Activated naive CD4-positive, alpha-beta T cell treated with anti-CD3 and anti-CD28 coated beads, Interleukin-2, amount 10 ng/mL, durations not matched to agents 7 days and 5 days (primary cell): ENCODE data around the gene PPP1R9B.

ENCODE experiments used
- CTCF ChIA-PET: fragments of 350-600 bp; sonication (Branson Sonifier 250); formaldehyde crosslinking; loops from one replicate; lab custom pipeline; 2021; ENCODE audit warnings: antibody characterized with exemption; lab: Charles Lee
- DNase-seq: peaks from one replicate; pipeline ENCODE4 v3.0.0-alpha.2; 2020
- H3K27ac Mint-ChIP-seq: one replicate; pipeline ENCODE4 v1.8.0; 2021; ENCODE audit warnings: mild to moderate bottlenecking, moderate library complexity, mixed read lengths
- H3K27me3 Mint-ChIP-seq: one replicate; pipeline ENCODE4 v1.8.0; 2021; ENCODE audit warnings: mild to moderate bottlenecking, mixed read lengths
- H3K36me3 Mint-ChIP-seq: one replicate; pipeline ENCODE4 v1.8.0; 2021; ENCODE audit warnings: mixed read lengths
- H3K4me1 Mint-ChIP-seq: one replicate; pipeline ENCODE4 v1.8.0; 2021; ENCODE audit warnings: mixed read lengths
- H3K4me3 Mint-ChIP-seq: one replicate; pipeline ENCODE4 v1.8.0; 2021; ENCODE audit warnings: mild to moderate bottlenecking, moderate library complexity, mixed read lengths
- H3K9me3 Mint-ChIP-seq: one replicate; pipeline ENCODE4 v1.8.0; 2021; ENCODE audit warnings: mixed read lengths

Gene PPP1R9B

DNA sequence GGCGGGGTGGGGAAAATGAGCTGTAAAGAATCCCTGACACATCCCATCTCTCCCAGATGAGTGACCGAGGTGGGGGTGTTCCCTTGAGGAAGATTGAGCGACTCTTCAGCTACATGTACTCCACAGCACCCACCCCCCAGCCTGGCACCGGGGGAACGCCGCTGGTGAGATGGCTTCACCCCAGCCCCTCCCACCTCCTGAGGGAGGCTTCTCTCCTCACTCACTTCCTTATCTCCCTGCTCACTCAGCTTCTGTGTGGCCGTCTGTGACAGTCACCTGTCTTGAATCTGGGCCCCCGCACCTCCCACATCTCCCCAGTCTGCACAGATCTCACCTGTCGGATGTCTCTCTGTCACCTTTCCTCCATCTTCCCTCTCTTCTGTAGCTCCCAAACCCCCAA is 41.9 kb downstream of the PPP1R9B start:
- Mint-ChIP-seq H3K27ac (peak overlapping the region; percentile 26), H3K4me3 (no peak overlapping the region)

GRCh38 chr17:50107790-50108414 is 42.6 kb downstream of the PPP1R9B start:
- Mint-ChIP-seq H3K36me3 (peaks cover 2% of the 10 kb centered on the region), H3K4me1 (no peaks in the 10 kb centered on the region), H3K4me3 (no peak overlapping the region), H3K9me3 (no peaks in the 10 kb centered on the region), H3K27ac (no peak overlapping the region), H3K27me3 (peaks cover 2% of the 10 kb centered on the region)
- no peak for DNase-seq
- CTCF ChIA-PET, result interaction anchor here (0.7 to 1.0 kb wide), 2 partner anchors 9 to 20 kb away, joined by 3 to 4 read pairs; no protein-coding TSS in a partner anchor

More for the DNA sequence above, 41.9 kb downstream of the PPP1R9B start:
- H3K36me3 Mint-ChIP-seq, result peaks cover 2% of the 10 kb centered on the region
- H3K27me3 Mint-ChIP-seq, result peaks cover 5% of the 10 kb centered on the region
- no peak for DNase-seq
- CTCF ChIA-PET, result interaction anchor here (1.3 to 1.4 kb wide), 2 partner anchors 9 to 92 kb away, joined by 4 to 6 read pairs; no protein-coding TSS in a partner anchor
- no peaks in the 10 kb centered on the region for H3K9me3 Mint-ChIP-seq
- H3K4me1 Mint-ChIP-seq, result no peaks in the 10 kb centered on the region

DNA sequence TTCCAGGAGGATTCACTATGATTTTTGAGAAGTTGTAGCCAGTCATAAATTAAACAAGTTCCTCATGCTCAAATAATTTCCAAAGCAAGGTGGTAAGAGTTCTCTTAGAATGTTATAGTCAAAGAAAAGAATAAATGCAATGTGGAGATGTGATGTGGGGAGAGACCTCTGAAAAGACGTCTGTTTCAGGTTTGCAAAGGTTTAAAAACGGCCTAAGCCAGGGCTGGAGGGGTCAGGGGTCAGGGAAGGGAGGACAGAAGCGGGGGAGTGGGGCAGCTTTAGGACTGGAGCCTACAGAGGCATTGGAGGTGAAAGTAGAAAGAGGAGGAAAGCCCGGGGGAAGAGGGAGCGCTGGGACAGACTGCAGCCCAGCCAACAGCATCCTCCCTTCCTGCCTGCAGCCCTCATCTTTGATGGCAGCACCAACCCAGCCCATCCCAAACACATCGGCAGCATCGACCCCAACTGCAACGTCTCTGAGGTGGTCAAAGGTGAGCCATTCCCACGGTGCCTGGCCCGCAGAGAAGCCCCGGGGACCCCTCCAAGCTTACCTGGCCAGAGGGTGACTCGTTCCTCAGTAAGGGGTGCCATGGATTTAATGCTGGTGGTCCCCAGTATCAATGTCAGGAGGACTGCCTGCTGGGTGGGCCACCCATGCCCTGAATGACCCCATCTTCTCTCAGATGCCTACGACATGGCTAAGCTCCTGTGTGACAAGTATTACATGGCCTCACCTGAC is 43.9 kb downstream of the PPP1R9B start:
- no peak overlapping the region for H3K27ac Mint-ChIP-seq
- H3K4me3 Mint-ChIP-seq, result no peak overlapping the region
- peaks cover 2% of the 10 kb centered on the region for H3K36me3 Mint-ChIP-seq
- CTCF ChIA-PET, result interaction anchor here (1.0 to 1.4 kb wide), 2 partner anchors 8 to 11 kb away, joined by 3 to 4 read pairs; no protein-coding TSS in a partner anchor
- no peaks in the 10 kb centered on the region for H3K4me1 Mint-ChIP-seq
- no peak for DNase-seq
- H3K9me3 Mint-ChIP-seq, result no peaks in the 10 kb centered on the region
- no peaks in the 10 kb centered on the region for H3K27me3 Mint-ChIP-seq

- no peak for DNase-seq
- Mint-ChIP-seq H3K27ac (no peak overlapping the region), H3K36me3 (peaks cover 2% of the 10 kb centered on the region), H3K27me3 (no peaks in the 10 kb centered on the region), H3K9me3 (no peaks in the 10 kb centered on the region), H3K4me1 (no peaks in the 10 kb centered on the region), H3K4me3 (no peak overlapping the region)
- CTCF ChIA-PET, result interaction anchor here (1.4 kb wide), 1 partner anchor 9 kb away, joined by 3 read pairs; no protein-coding TSS in a partner anchor
These were observed 44.7 kb downstream of the PPP1R9B start for GRCh38 chr17:50105811-50106210.

DNA sequence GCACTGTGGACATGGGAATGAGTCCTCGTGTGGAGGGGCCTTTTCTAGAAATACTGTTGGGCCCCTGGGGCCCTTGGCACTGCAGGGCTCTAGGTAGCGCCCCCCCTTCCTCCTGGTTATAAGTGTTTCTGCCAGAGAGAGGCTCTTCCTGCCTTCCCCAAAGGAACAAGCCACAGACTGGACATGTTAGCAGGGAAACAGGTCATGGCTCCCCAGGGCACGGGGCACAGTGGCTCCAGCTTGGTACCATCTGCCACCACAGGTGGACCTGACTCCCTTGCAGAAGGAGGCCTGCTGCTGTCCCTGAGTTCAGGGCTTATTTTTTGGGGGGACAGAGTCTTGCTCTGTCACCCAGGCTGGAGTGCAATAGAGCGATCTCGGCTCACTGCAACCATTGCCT is 46.5 kb downstream of the PPP1R9B start:
- no peaks in the 10 kb centered on the region for H3K4me1 Mint-ChIP-seq
- DNase-seq, result no peak
- H3K9me3 Mint-ChIP-seq, result no peaks in the 10 kb centered on the region
- H3K36me3 Mint-ChIP-seq, result peaks cover 2% of the 10 kb centered on the region
- no peaks in the 10 kb centered on the region for H3K27me3 Mint-ChIP-seq
- CTCF ChIA-PET, result interaction anchor here (0.8 to 2.1 kb wide), 3 partner anchors 10 to 17 kb away, joined by 3 to 10 read pairs (median 5); no protein-coding TSS in a partner anchor
- no peak overlapping the region for H3K27ac Mint-ChIP-seq
- H3K4me3 Mint-ChIP-seq, result no peak overlapping the region

DNA sequence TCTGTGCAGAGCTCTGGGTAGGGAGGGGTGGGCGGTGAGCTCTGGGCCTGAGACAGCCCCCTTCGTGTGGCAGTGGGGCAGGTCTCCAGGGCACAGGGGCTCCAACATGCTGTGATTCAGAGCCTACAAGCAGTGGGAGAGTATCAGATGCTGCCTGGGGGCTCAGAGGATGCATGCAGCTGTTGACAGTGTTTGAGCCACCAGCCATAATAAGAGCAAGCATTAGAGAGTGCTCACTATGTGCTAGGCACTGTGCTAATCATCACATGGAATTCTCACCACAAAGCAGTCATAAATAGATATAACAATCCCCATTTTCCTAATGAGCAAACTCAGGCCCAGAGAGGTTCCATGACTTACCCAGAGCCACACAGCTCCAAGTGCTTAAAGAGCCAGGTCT is 47.2 kb downstream of the PPP1R9B start:
- Mint-ChIP-seq H3K27me3 (no peaks in the 10 kb centered on the region), H3K4me1 (no peaks in the 10 kb centered on the region), H3K27ac (no peak overlapping the region), H3K9me3 (no peaks in the 10 kb centered on the region), H3K36me3 (peaks cover 3% of the 10 kb centered on the region), H3K4me3 (no peak overlapping the region)
- DNase-seq, result no peak
- CTCF ChIA-PET, result interaction anchor here (1.5 to 2.1 kb wide), 3 partner anchors 9 to 16 kb away, joined by 5 to 10 read pairs (median 5); no protein-coding TSS in a partner anchor

DNA sequence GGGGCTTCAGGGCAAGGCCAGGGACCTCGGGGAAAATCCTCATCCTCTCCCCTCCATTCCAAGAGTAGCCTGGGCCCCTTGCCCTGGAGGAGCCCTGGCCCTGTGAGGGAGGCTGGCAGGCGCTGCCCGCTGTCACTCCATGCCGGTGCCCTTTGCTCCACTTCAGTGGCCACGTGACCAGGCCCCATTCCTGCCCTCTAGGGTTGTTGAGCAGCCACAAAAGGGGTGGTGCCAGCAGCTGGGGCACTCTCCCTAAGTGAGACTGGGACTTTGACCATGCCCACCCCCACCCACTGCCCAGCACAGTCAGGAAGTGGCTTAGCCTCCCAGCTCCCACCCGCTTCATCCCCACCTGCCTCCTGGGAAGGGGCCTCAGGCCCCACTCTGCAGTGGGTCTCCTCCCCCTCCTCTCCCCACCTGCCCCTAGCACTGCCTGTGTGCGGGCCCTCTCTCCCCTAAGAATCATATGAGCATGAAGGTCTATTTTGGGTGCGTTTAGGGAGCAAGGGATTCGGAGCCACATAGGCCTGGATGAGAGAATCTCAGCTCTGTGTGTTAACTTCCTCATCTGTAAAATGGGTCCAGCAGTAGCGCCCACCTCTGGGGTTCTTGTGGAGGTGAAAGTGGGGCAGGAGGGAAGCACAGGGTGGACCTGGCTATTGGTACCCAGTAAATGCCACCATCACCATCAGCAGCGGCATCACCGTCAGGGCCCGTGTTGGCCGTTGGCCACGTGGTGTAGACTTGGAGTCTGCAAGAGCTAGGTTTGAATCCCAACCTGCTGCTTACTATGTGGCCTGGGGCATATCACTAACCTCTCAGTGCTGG is 48.1 kb downstream of the PPP1R9B start:
- Mint-ChIP-seq H3K36me3 (peaks cover 3% of the 10 kb centered on the region), H3K9me3 (no peaks in the 10 kb centered on the region), H3K27me3 (no peaks in the 10 kb centered on the region), H3K27ac (no peak overlapping the region), H3K4me1 (peaks cover under 1% of the 10 kb centered on the region), H3K4me3 (no peak overlapping the region)
- DNase-seq, result no peak
- CTCF ChIA-PET, result interaction anchor here (1.5 to 2.1 kb wide), 2 partner anchors 8 to 14 kb away, joined by 5 to 10 read pairs; no protein-coding TSS in a partner anchor

DNA sequence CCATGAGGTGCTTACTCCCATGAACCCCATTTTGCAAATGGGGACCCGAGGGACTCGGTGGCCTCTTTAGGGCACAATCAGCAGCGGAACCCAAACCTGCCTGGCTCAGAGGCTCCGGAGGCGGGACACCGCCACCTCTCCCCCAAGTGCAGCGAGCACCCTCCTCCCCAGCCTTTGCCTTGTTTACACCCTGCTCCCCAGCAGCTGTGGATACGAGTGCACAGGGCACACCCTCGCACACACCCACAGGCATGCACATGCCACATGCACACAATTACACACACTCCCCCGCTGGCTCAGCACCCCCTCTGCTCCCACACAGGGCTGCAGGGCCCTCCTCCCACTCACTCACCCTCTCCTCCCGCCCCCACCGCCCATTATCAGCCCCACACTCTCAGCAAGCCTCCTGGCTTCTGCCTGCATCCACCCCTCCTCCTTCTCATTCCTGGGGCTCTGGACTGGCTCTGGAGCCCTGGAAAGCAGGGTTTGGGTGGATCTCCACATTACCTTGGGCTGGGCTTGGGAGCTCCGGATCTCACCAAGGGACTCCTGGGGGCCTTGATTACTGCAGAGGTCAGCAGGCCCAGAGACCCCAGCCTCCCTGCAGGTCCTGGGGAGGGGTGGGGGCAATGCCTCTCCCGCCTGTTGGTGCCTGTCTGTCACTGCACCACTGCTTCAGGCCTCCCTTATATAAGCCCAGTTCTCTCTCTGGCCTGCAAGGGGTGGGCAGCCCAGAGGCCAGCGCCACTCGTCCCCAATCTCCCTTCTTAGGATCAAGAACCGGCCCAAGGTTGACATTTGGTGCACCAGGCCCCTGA is 48.9 kb downstream of the PPP1R9B start:
- Mint-ChIP-seq H3K36me3 (peaks cover 3% of the 10 kb centered on the region), H3K9me3 (no peaks in the 10 kb centered on the region), H3K4me1 (peaks cover 8% of the 10 kb centered on the region), H3K4me3 (no peak overlapping the region), H3K27ac (no peak overlapping the region), H3K27me3 (no peaks in the 10 kb centered on the region)
- CTCF ChIA-PET, result interaction anchor here (0.5 to 1.0 kb wide), 2 partner anchors 18 to 76 kb away, joined by 3 read pairs; no protein-coding TSS in a partner anchor
- DNase-seq, result no peak

DNA sequence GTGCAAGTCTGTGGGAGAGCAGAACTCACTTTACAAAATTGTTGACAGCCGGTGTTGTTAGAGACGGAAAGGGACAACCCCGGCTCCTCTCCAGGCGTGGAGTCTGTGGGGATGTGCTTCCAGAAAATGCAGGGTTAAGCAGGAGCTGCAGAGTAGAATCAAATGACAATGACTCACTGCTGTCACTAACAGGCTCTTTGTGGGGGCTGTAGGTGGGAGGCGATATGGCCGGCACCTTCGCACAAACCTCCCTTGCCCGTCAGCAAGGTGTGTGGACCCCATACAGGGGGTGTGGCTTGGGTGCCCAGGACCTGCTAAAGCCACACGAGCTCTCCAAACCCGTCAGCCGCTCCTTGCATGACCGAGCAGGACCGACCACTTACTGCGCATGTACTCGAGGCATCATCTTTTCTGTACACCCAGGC is 49.5 kb downstream of the PPP1R9B start:
- Mint-ChIP-seq H3K4me3 (no peak overlapping the region), H3K27ac (no peak overlapping the region), H3K4me1 (peaks cover 14% of the 10 kb centered on the region), H3K36me3 (peaks cover 3% of the 10 kb centered on the region), H3K27me3 (no peaks in the 10 kb centered on the region), H3K9me3 (no peaks in the 10 kb centered on the region)
- CTCF ChIA-PET, result interaction anchor here (1.0 kb wide), 2 partner anchors 13 to 75 kb away, joined by 3 to 4 read pairs; no protein-coding TSS in a partner anchor
- DNase-seq, result no peak

- Mint-ChIP-seq H3K4me1 (peaks cover 19% of the 10 kb centered on the region), H3K9me3 (no peaks in the 10 kb centered on the region), H3K27me3 (no peaks in the 10 kb centered on the region), H3K36me3 (peaks cover 3% of the 10 kb centered on the region), H3K4me3 (no peak overlapping the region), H3K27ac (no peak overlapping the region)
- CTCF ChIA-PET, result interaction anchor here (1.0 kb wide), 2 partner anchors 14 to 74 kb away, joined by 3 to 4 read pairs; no protein-coding TSS in a partner anchor
- no peak for DNase-seq
These were observed 50.0 kb downstream of the PPP1R9B start for GRCh38 chr17:50100480-50100883.

- peaks cover 33% of the 10 kb centered on the region for H3K4me1 Mint-ChIP-seq
- CTCF ChIA-PET, result no interaction called here
- H3K4me3 Mint-ChIP-seq, result no peak overlapping the region
These were observed 51.5 kb downstream of the PPP1R9B start for GRCh38 chr17:50099003-50099402.

GRCh38 chr17:50098583-50098982 is 51.9 kb downstream of the PPP1R9B start:
- peaks cover 4% of the 10 kb centered on the region for H3K36me3 Mint-ChIP-seq
- no peaks in the 10 kb centered on the region for H3K27me3 Mint-ChIP-seq
- no peaks in the 10 kb centered on the region for H3K9me3 Mint-ChIP-seq
- no peak for DNase-seq
- no peak overlapping the region for H3K27ac Mint-ChIP-seq
- H3K4me3 Mint-ChIP-seq, result no peak overlapping the region
- CTCF ChIA-PET, result interaction anchor here (1.5 to 1.8 kb wide), 2 partner anchors 11 to 100 kb away, joined by 4 read pairs; no protein-coding TSS in a partner anchor
- peaks cover 34% of the 10 kb centered on the region for H3K4me1 Mint-ChIP-seq

More at GRCh38 chr17:50099003-50099402, 51.5 kb downstream of the PPP1R9B start:
- Mint-ChIP-seq H3K27me3 (no peaks in the 10 kb centered on the region), H3K27ac (no peak overlapping the region), H3K36me3 (peaks cover 4% of the 10 kb centered on the region), H3K9me3 (no peaks in the 10 kb centered on the region)
- no peak for DNase-seq

- H3K4me3 Mint-ChIP-seq, result no peak overlapping the region
- CTCF ChIA-PET, result interaction anchor here (0.9 to 1.8 kb wide), 4 partner anchors 10 to 102 kb away, joined by 3 to 7 read pairs (median 4); no protein-coding TSS in a partner anchor
- H3K27ac Mint-ChIP-seq, result no peak overlapping the region
- H3K36me3 Mint-ChIP-seq, result peaks cover 4% of the 10 kb centered on the region
- H3K27me3 Mint-ChIP-seq, result peaks cover 5% of the 10 kb centered on the region
- peaks cover 34% of the 10 kb centered on the region for H3K4me1 Mint-ChIP-seq
- no peaks in the 10 kb centered on the region for H3K9me3 Mint-ChIP-seq
- no peak for DNase-seq
These were observed 52.6 kb downstream of the PPP1R9B start for GRCh38 chr17:50097926-50098325.
